Central memory CD4-positive, alpha-beta T cell (primary cell): ENCODE results near the gene HPSE.
"Not testable (repeated sequence)": the region's sequence is repeated elsewhere in the genome, so short reads cannot be mapped to it uniquely, and the experiment has no call there.

Experiments
- DNase-seq: peaks from one replicate; pipeline ENCODE4 v3.0.0; 2022

HPSE gene

DNA sequence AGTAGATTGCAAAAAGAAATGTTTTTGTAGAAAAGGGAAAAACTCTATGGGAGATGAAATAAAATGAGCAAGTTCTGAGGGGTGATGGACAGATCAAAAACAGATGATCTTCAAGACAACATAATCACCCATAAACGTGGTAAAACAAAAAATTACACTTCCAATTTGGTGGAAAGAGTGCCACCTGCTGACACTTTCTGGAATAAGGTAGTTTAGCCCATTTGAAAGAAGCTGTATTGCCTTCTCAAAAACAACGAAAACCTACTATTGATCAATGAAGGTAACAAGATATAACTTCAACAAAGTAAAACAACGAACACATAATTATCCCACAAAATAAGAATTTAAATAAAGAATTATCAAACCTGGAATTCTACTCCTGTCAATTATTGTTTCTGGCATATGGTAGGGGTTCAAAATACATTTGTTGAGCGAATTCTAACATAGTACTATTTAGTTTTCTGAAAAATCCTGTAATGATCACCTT is 52.6 kb downstream of the HPSE start:
- DNase-seq: peak; percentile 57

DNA sequence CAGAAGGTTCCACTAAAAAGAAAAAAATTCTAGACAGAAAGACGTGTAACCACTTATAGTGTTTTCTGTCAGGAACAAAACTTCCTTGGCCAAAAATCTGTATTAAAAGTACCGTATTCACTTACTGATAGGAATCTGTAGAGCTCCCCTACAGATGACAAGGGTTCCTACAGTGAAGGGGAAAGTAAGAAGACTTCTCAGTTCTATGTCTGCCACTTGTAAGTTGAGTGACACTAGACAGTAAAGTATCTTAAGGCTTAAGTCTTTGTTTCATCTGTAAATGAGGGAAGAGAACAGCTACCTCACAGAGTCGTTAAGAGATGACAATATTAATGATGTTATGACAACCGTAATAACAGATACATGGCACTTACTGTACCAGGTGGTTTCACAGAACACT is 53.3 kb downstream of the HPSE start:
- DNase-seq: no peak

- DNase-seq: peak; percentile 11
These were observed 58.2 kb downstream of the HPSE start for GRCh38 chr4:83276299-83277040.

DNA sequence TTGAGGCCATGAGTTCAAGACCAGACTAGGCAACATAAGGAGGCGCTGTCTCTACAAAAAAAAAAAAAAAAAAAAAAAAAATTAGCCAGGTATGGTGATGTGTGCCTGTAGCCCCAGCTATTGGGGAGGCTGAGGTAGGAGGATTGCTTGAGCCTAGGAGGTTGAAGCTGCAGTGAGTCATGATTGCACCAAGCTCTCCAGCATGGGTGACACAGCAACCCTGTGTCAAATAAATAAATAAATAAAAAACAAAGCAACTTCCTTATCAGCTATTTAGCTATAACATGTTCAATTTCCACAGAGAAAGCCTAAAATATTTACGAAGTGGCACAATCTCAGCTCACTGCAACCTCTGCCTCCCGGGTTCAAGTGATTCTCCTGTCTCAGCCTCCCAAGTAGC is 60.7 kb downstream of the HPSE start:
- not testable (repeated sequence) for DNase-seq

GRCh38 chr4:83272900-83273299 is 61.7 kb downstream of the HPSE start:
- no peak for DNase-seq

DNA sequence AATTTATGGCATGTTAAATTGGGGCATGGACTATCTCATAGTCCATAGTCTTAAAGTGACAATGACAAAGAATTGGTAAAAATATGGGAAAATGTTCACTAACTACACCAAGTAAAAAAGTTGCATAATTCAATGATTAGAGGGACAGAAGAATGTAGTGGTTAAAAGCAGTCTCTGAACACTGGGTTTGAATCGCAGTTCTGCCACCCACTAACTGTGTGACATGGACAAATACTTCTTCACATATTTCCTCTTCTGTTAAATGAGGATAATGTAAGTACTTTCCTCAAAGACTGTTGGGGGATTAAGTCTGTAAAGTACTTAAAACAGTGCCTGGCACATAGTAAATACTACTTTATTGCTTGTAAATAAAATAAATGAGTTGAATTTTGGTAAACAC is 65.4 kb downstream of the HPSE start:
- no peak for DNase-seq

GRCh38 chr4:83268491-83268890 is 66.2 kb downstream of the HPSE start:
- no peak for DNase-seq

GRCh38 chr4:83267830-83268475 is 66.7 kb downstream of the HPSE start:
- no peak for DNase-seq

- DNase-seq: no peak
These were observed 67.4 kb downstream of the HPSE start for GRCh38 chr4:83267121-83267829.

DNA sequence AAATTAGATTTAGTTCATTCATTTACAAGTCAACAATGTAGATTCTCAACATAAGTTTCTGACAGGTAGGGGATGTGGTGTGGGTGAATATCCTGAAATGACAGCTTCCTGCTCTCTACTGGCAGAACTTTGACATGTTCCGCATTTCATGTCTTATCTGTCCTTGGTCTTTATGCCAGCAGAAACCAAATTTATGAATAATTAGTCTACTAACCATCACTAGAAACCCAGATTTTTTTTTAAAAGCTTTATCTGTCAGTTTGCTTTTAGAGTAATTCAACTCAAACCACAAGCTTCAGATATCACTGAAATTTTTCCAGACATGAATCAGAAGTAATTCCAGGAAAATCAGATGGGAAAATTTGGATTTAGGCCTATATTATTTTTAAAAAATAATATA is 68.0 kb downstream of the HPSE start:
- peak; percentile 13 for DNase-seq

DNA sequence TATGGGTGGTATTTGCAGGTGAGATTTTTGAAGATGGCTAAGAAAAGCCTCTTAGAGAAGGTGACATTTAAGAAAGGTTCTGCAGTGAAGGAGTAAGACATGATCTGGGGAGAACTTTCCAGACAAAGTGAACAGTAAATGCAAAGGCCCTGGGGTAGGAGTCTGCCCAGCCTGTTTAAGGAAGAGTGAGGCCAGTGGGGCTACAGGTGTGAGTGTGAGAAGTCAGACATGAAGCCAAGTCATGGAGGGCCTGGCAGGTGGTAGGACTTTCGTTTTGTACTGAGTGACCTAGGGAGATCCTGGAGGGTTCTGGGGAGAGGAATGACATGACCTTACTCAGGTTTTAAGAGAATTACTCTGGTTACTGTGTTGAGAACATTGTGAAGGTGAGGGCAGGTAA is 71.5 kb downstream of the HPSE start:
- no peak for DNase-seq

GRCh38 chr4:83262682-83263081 is 72.0 kb downstream of the HPSE start:
- DNase-seq: no peak

- no peak for DNase-seq
These were observed 73.3 kb downstream of the HPSE start for GRCh38 chr4:83261307-83261706.

- DNase-seq: no peak
These were observed 75.1 kb downstream of the HPSE start for GRCh38 chr4:83259586-83259985.

- DNase-seq: no peak
These were observed 76.2 kb downstream of the HPSE start for GRCh38 chr4:83258461-83258860.

DNA sequence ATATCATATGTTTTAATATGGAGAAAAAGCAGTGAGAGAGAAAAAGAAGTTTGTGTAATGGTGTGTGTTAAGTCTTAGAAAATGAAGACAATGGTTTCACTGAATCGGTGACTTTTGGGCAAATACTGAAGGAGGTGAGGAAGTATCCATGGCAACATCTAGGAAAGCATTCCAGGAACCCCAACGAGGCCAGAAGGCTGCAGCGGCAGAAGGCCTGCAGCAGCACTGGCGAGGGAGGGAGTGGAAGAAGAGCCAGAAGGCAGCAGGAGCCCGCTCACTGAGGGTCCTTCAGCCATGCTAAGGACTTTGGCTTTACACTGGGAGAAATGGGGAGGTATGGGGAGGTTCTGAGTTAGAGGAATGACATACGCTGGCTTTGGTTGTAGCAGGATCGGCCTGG is 76.8 kb downstream of the HPSE start:
- no peak for DNase-seq

DNA sequence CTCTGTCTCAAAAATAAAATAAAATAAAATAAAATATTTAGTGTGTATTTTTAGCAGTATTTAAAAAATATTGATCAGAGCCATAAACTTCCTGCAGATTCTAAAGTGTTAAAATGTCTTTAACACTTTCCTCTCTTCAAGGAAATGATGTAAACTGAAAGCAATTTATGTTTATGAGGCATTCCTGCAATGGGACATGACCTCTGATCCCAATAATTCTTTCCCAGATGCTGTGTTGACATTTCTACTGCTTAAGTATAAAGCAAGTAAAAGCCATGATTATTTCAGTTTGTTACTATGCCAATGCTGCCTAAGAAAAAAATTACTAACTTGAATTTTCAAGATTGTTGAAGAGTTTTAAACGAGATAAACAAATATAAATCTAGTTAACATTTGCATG is 79.1 kb downstream of the HPSE start:
- no peak for DNase-seq

GRCh38 chr4:83252782-83253405 is 81.8 kb downstream of the HPSE start:
- DNase-seq: peak; percentile 72

- DNase-seq: no peak
These were observed 83.2 kb downstream of the HPSE start for GRCh38 chr4:83251447-83251830.

- no peak for DNase-seq
These were observed 83.8 kb downstream of the HPSE start for GRCh38 chr4:83250687-83251446.

GRCh38 chr4:83248486-83248885 is 86.2 kb downstream of the HPSE start:
- DNase-seq: no peak
